ENCODE data around the gene ESPNL. TPM values are rescaled to one million over a fixed set of nuclear protein-coding genes. Genes with fewer than 3 reads are reported as not detected.

ESPNL gene
- total and polyA plus RNA-seq, 10 donors: 0.65 to 6.2 (median 1.7) TPM

DNA sequence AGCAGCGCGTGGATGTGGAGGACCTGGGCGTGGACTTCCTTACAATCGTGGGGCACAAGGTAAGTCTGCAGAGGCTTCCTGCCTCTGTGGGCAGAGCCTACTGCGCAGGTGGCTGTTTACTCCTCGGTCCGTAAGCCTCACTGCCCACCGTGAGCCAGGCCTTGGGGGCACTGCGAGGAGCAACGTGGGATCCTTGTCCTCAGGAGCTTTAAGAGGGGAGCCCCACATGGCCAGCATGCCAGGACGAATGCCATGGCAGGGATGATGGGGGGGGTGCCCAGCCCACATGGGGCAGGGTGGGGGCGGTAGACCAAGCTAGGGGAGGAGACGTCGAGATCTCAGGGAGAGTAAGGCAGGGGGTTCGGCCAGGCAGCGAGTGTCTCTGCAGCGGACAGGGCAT is 18.0 kb upstream of the ESPNL start:
- Histone ChIP-seq H3K9me3 (no peaks in the 10 kb centered on the region), H3K4me3 (no peak overlapping the region), H3K4me1 (peaks cover 0 to 3% (median 2%) of the 10 kb centered on the region in 6 donors), H3K36me3 (peaks cover 0 to 76% (median 26%) of the 10 kb centered on the region in 6 donors), H3K27me3 (replicated peaks in 1 of 7) (no peaks in the 10 kb centered on the region), H3K27ac (no peak overlapping the region)
- no peak for DNase-seq
- intact Hi-C loops (cut with DNase I; ENCODE audit: low total_unique reads): no loop called here
- 92 to 97% (median 93%) methylated on average over 15 to 17 of the region's 17 CpGs for WGBS, 5 donors
- no peak for TF ChIP-seq POLR2AphosphoS5 (IDR thresholded peaks at IDR 0.05)
- no peak for TF ChIP-seq POLR2A (IDR thresholded peaks at IDR 0.05)
- TF ChIP-seq, protein P1, sequence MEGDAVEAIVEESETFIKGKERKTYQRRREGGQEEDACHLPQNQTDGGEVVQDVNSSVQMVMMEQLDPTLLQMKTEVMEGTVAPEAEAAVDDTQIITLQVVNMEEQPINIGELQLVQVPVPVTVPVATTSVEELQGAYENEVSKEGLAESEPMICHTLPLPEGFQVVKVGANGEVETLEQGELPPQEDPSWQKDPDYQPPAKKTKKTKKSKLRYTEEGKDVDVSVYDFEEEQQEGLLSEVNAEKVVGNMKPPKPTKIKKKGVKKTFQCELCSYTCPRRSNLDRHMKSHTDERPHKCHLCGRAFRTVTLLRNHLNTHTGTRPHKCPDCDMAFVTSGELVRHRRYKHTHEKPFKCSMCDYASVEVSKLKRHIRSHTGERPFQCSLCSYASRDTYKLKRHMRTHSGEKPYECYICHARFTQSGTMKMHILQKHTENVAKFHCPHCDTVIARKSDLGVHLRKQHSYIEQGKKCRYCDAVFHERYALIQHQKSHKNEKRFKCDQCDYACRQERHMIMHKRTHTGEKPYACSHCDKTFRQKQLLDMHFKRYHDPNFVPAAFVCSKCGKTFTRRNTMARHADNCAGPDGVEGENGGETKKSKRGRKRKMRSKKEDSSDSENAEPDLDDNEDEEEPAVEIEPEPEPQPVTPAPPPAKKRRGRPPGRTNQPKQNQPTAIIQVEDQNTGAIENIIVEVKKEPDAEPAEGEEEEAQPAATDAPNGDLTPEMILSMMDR (IDR thresholded peaks at IDR 0.05 in 8 of 11, conservative IDR thresholded peaks at IDR 0.05 in 3 of 11): no peak

DNA sequence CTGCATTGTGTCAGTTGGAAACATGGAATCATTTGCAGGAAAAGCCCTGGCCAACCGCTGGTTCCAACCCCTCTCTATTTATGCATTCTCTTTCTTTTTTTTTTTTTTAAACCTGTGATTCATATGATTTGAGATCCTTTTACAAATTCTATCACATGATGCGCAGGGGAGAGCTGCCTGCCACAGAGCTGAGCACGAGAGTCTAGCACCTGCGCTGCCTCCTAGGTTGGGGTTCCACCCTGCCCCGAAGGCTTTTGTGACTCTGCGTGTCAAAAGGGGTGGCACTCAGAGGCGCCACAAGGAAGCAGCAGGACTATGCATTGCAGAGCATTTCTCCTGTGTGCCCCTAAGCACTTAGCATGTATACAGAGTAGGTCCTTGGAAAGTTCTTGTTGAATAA is 17.3 kb upstream of the ESPNL start:
- Histone ChIP-seq H3K27me3 (replicated peaks in 1 of 7) (no peaks in the 10 kb centered on the region), H3K4me1 (peaks cover 0 to 10% (median 8%) of the 10 kb centered on the region in 6 donors), H3K36me3 (peaks cover 0 to 69% (median 26%) of the 10 kb centered on the region in 6 donors), H3K4me3 (no peak overlapping the region), H3K27ac (no peak overlapping the region), H3K9me3 (no peaks in the 10 kb centered on the region)
- TF ChIP-seq POLR2A (IDR thresholded peaks at IDR 0.05): no peak
- no peak for TF ChIP-seq POLR2AphosphoS5 (IDR thresholded peaks at IDR 0.05)
- TF ChIP-seq, protein P1 (IDR thresholded peaks at IDR 0.05 in 8 of 11, conservative IDR thresholded peaks at IDR 0.05 in 3 of 11): no peak
- intact Hi-C loops (cut with DNase I; ENCODE audit: low total_unique reads): no loop called here
- no peak for DNase-seq
- WGBS, 5 donors: 81 to 99% (median 94%) methylated on average over 7 of the region's 7 CpGs

DNA sequence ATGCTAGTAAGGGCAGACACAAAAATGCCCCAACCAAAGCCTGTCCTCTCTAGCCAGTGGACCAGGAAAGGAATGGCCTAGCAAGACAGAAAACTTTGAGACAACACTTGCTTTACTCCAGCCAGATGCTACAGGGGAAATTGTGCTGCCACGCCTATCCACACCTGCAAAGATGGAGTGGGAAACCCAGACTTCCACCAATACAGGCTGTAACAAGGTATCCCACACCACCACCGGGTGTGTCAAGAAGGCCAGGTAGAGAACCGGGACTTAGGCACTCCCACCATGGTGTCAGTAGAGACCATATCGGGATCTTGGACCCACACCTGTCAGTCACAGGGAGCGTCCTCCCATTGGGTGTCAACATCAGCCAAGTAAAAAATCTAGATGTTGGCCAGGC is 16.2 kb upstream of the ESPNL start:
- H3K4me1 ChIP-seq: peaks cover 0 to 11% (median 8%) of the 10 kb centered on the region in 6 donors
- H3K27me3 ChIP-seq (replicated peaks in 1 of 7): no peaks in the 10 kb centered on the region
- no peaks in the 10 kb centered on the region for H3K9me3 ChIP-seq
- TF ChIP-seq POLR2A (IDR thresholded peaks at IDR 0.05) (no peak), POLR2AphosphoS5 (IDR thresholded peaks at IDR 0.05) (no peak)
- TF ChIP-seq, protein P1 (IDR thresholded peaks at IDR 0.05 in 8 of 11, conservative IDR thresholded peaks at IDR 0.05 in 3 of 11): no peak
- peaks cover 0 to 63% (median 26%) of the 10 kb centered on the region in 6 donors for H3K36me3 ChIP-seq
- no peak for DNase-seq
- H3K4me3 ChIP-seq: no peak overlapping the region
- intact Hi-C loops (cut with DNase I; ENCODE audit: low total_unique reads): no loop called here
- no peak overlapping the region for H3K27ac ChIP-seq
- 77 to 98% (median 84%) methylated on average over 5 of the region's 5 CpGs for WGBS, 5 donors

DNA sequence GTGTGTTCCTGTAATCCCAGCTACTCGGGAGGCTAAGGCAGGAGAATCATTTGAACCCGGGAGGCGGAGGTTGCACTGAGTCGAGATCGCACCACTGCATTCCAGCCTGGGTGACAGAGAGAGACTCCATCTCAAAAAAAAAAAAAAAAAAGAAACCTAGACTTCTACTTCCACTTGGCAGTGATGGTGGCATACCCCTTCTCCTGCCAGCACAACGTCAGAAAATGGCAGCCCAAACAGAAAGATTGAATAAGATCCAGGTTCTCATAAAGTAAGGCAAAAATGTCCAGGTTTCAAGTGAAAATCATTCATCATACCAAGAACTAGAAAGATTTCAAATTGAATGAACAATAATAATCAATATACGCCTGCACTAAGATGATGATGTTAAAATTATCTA is 15.4 kb upstream of the ESPNL start:
- TF ChIP-seq, protein P1 (IDR thresholded peaks at IDR 0.05 in 8 of 11, conservative IDR thresholded peaks at IDR 0.05 in 3 of 11): no peak
- no peak for TF ChIP-seq POLR2AphosphoS5 (IDR thresholded peaks at IDR 0.05)
- TF ChIP-seq POLR2A (IDR thresholded peaks at IDR 0.05): no peak
- no peaks in the 10 kb centered on the region for H3K27me3 ChIP-seq (replicated peaks in 1 of 7)

More for the DNA sequence above, 15.4 kb upstream of the ESPNL start:
- intact Hi-C loops (cut with DNase I; ENCODE audit: low total_unique reads): no loop called here
- no peak overlapping the region for H3K27ac ChIP-seq
- WGBS, 5 donors: 94 to 98% (median 96%) methylated on average over 7 of the region's 7 CpGs
- H3K4me1 ChIP-seq: peaks cover 0 to 11% (median 8%) of the 10 kb centered on the region in 6 donors
- H3K4me3 ChIP-seq: no peak overlapping the region
- H3K36me3 ChIP-seq: peaks cover 0 to 63% (median 26%) of the 10 kb centered on the region in 6 donors
- no peaks in the 10 kb centered on the region for H3K9me3 ChIP-seq
- DNase-seq: no peak

Measured in spleen (tissue), 11 donors.